Osteocyte (in vitro differentiated cells): Measurements from ENCODE around the gene MMP24OS. TPM values are rescaled to one million over a fixed set of nuclear protein-coding genes. Genes with fewer than 3 reads are reported as not detected.

Experiments used
- DNase-seq: peaks from one replicate; pipeline ENCODE4 v3.0.0; 2021; ENCODE audit warnings: mixed read lengths; ENCODE audit not compliant: unreplicated experiment; ENCODE audit errors: extremely low spot score
- H3K27ac Mint-ChIP-seq: one replicate; pipeline ENCODE4 v1.8.0; 2021; ENCODE audit warnings: mild to moderate bottlenecking, mixed read lengths; ENCODE audit not compliant: unreplicated experiment
- H3K27me3 Mint-ChIP-seq: one replicate; pipeline ENCODE4 v1.8.0; 2021; ENCODE audit warnings: mixed read lengths; ENCODE audit not compliant: unreplicated experiment
- H3K36me3 Mint-ChIP-seq: one replicate; pipeline ENCODE4 v1.8.0; 2021; ENCODE audit warnings: mixed read lengths; ENCODE audit not compliant: unreplicated experiment
- H3K4me1 Mint-ChIP-seq: one replicate; pipeline ENCODE4 v1.8.0; 2021; ENCODE audit warnings: mixed read lengths; ENCODE audit not compliant: unreplicated experiment
- H3K4me3 Mint-ChIP-seq: one replicate; pipeline ENCODE4 v1.8.0; 2021; ENCODE audit warnings: mild to moderate bottlenecking, moderate library complexity, mixed read lengths; ENCODE audit not compliant: unreplicated experiment
- H3K9me3 Mint-ChIP-seq: one replicate; pipeline ENCODE4 v1.8.0; 2021; ENCODE audit warnings: mixed read lengths; ENCODE audit not compliant: unreplicated experiment
- CTCF ChIP-seq: fragments of 200-600 bp; sonication (generic); IDR thresholded peaks from 2 replicates; pipeline ENCODE4 v1.5.0; 2021; ENCODE audit warnings: antibody characterized with exemption, mild to moderate bottlenecking, moderate library complexity
- total RNA-seq: library from RNA; stranded (reverse); gene quantifications from 2 replicates; pipeline ENCODE4 v1.2.1, GENCODE V29; 2021

MMP24OS gene
- total RNA-seq, 1 donor from 2014 or later: 120 TPM

- no peaks in the 10 kb centered on the region for H3K9me3 Mint-ChIP-seq
- DNase-seq: no peak
- no peaks in the 10 kb centered on the region for H3K27me3 Mint-ChIP-seq
Observed at GRCh38 chr20:35297740-35298139, 19.8 kb upstream of the MMP24OS start.

GRCh38 chr20:35297155-35297554 is 19.2 kb upstream of the MMP24OS start:
- Mint-ChIP-seq H3K36me3 (no peaks in the 10 kb centered on the region), H3K4me3 (no peak overlapping the region), H3K4me1 (peaks cover 11% of the 10 kb centered on the region), H3K27ac (no peak overlapping the region), H3K27me3 (no peaks in the 10 kb centered on the region), H3K9me3 (no peaks in the 10 kb centered on the region)
- no peak for TF ChIP-seq CTCF
- no peak for DNase-seq

More at GRCh38 chr20:35297740-35298139, 19.8 kb upstream of the MMP24OS start:
- H3K4me3 Mint-ChIP-seq: no peak overlapping the region
- H3K4me1 Mint-ChIP-seq: peaks cover 17% of the 10 kb centered on the region
- no peak overlapping the region for H3K27ac Mint-ChIP-seq
- no peaks in the 10 kb centered on the region for H3K36me3 Mint-ChIP-seq
- no peak for TF ChIP-seq CTCF

- no peak for TF ChIP-seq CTCF
- Mint-ChIP-seq H3K36me3 (no peaks in the 10 kb centered on the region), H3K27ac (no peak overlapping the region), H3K4me1 (peaks cover under 1% of the 10 kb centered on the region), H3K27me3 (no peaks in the 10 kb centered on the region), H3K9me3 (no peaks in the 10 kb centered on the region), H3K4me3 (no peak overlapping the region)
- no peak for DNase-seq
Observed at GRCh38 chr20:35296101-35296554, 18.2 kb upstream of the MMP24OS start.

GRCh38 chr20:35295674-35296073 is 17.8 kb upstream of the MMP24OS start:
- Mint-ChIP-seq H3K9me3 (no peaks in the 10 kb centered on the region), H3K4me1 (no peaks in the 10 kb centered on the region), H3K36me3 (no peaks in the 10 kb centered on the region), H3K27ac (no peak overlapping the region), H3K4me3 (no peak overlapping the region), H3K27me3 (no peaks in the 10 kb centered on the region)
- TF ChIP-seq CTCF: no peak
- DNase-seq: no peak

- H3K27ac Mint-ChIP-seq: no peak overlapping the region
- no peaks in the 10 kb centered on the region for H3K9me3 Mint-ChIP-seq
- H3K27me3 Mint-ChIP-seq: no peaks in the 10 kb centered on the region
- DNase-seq: no peak
- no peak overlapping the region for H3K4me3 Mint-ChIP-seq
- no peak for TF ChIP-seq CTCF
- no peaks in the 10 kb centered on the region for H3K36me3 Mint-ChIP-seq
- no peaks in the 10 kb centered on the region for H3K4me1 Mint-ChIP-seq
Observed at GRCh38 chr20:35295058-35295457, 17.1 kb upstream of the MMP24OS start.
